ENCODE results near the gene CASKIN2.

CASKIN2 gene

GRCh38 chr17:75502721-75503329 lies 12.5 kb downstream of the CASKIN2 start:
- DNase-seq: no peak

GRCh38 chr17:75502072-75502720 lies 13.1 kb downstream of the CASKIN2 start:
- DNase-seq: no peak

GRCh38 chr17:75501378-75502071 lies 13.8 kb downstream of the CASKIN2 start:
- no peak for DNase-seq

GRCh38 chr17:75500419-75501216 lies 14.7 kb downstream of the CASKIN2 start:
- DNase-seq: no peak

GRCh38 chr17:75499313-75500022 lies 15.9 kb downstream of the CASKIN2 start:
- no peak for DNase-seq

- DNase-seq: no peak
Observed at GRCh38 chr17:75498726-75499213, 16.6 kb downstream of the CASKIN2 start.

GRCh38 chr17:75498039-75498725 lies 17.2 kb downstream of the CASKIN2 start:
- DNase-seq: no peak

- DNase-seq: no peak
Observed at GRCh38 chr17:75496005-75496404, 19.3 kb downstream of the CASKIN2 start.

- DNase-seq: no peak
Observed at GRCh38 chr17:75494326-75494877, 20.9 kb downstream of the CASKIN2 start.

- no peak for DNase-seq
Observed at GRCh38 chr17:75493476-75494129, 21.7 kb downstream of the CASKIN2 start.

- no peak for DNase-seq
Observed at GRCh38 chr17:75492555-75493168, 22.7 kb downstream of the CASKIN2 start.

GRCh38 chr17:75491680-75492079 lies 23.7 kb downstream of the CASKIN2 start:
- no peak for DNase-seq

- no peak for DNase-seq
Observed at GRCh38 chr17:75490953-75491649, 24.2 kb downstream of the CASKIN2 start.

GRCh38 chr17:75490173-75490743 lies 25.1 kb downstream of the CASKIN2 start:
- no peak for DNase-seq

GRCh38 chr17:75489511-75489955 lies 25.8 kb downstream of the CASKIN2 start:
- no peak for DNase-seq

GRCh38 chr17:75488693-75489510 lies 26.4 kb downstream of the CASKIN2 start:
- no peak for DNase-seq

- peak; percentile 59 for DNase-seq
Observed at GRCh38 chr17:75487351-75488070, 27.8 kb downstream of the CASKIN2 start.

GRCh38 chr17:75486951-75487350 lies 28.4 kb downstream of the CASKIN2 start:
- DNase-seq: no peak

Data from inflammatory macrophage treated with lipopolysaccharide for 1 hour (primary cell).